ENCODE results near the gene FRMD7.

Gene FRMD7

GRCh38 chrX:132037479-132037993 lies 90.3 kb downstream of the FRMD7 start:
- no peak for DNase-seq (ENCODE audit: low read depth in 2 of 2)

DNA sequence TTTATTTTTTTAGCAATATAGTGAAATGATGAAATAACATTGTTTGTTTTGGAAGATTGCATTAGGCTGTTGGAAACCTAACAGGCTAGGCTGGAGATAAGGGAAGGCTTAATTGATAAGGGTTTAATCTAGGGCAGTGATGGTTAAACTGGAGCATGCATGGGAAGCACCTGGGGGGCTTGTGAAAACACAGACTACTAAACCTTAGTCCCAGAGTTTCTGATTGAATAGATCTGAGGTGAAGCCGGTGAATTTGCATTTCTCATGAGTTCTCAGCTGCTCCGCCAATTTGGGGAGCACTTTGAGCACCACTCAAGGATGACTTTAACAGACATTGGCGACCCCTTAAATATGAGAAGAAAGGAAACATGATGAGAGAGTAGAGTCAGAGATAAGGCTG lies 93.2 kb downstream of the FRMD7 start:
- DNase-seq (ENCODE audit: low read depth in 2 of 2) = no peak

DNA sequence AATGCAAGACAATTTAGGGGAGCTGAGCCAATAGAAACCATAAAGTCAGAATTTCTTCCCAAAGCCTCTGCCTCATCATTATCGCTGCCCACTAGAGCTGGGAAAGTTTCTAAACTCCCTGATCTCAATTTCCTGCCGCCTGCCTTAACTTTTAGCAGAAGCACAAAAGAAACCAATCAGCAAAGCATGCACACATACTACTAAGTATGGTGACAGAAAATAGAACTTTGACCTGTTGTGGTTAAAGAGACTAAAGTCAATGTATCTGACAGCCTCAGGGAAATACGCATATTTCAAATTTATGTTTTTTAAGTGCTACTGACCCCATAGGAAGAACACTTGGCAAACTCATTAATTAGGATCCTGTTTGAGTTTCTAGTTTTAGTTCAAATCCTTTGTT lies 94.7 kb downstream of the FRMD7 start:
- DNase-seq (ENCODE audit: low read depth in 2 of 2) = no peak

DNA sequence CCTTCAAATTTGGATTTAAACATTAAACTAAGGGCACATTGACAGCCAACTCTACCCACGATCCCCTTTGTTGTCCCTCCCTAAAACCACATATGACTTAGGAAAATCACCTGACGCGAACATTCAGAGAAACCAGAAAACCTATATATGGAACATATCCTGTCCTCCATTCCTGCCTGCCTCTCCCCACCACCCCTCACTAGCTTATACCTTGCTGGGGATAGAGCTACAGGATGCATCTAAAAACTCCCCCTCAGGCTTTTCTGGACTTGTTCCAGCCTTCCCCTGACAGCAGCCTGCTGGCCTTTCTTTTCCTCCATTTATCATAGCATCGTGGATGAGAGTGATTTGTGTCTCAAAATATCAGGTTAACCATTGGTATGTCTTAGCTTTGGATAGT lies 96.0 kb downstream of the FRMD7 start:
- no peak for DNase-seq (ENCODE audit: low read depth in 2 of 2)

DNA sequence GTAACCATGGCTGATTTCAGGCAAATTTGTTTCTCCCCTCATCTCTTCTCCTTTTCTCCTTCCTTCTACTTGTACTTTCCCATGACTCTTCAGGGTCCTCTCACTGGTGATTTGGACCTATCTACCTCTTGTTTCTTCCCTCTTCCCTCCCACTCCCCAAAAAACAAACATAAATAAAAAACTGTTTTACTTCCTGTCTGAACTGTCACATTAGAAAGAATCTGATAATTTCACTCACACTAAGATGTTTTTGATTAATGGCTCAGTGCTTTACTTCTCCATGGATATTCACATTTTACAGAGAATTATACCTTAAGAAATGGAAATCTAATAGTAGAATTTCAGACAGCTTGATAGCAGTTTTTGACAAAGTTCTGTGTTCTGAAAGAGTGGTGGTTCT lies 97.6 kb downstream of the FRMD7 start:
- no peak for DNase-seq (ENCODE audit: low read depth in 2 of 2)

Data from stimulated activated CD4-positive, alpha-beta T cell treated with anti-CD3 and anti-CD28 coated beads, Interleukin-1b, Interleukin-23, amount 100 ng/mL, for 4 hours (primary cell).